Hepatic stellate cell (primary cell): ENCODE measurements around the gene SRSF7.
"Not testable (repeated sequence)": the region's sequence is repeated elsewhere in the genome, so short reads cannot be mapped to it uniquely, and the experiment has no call there.

Experiments used
- DNase-seq: peaks from one replicate; pipeline ENCODE4 v3.0.0; 2011; ENCODE audit warnings: low spot score

Gene SRSF7

GRCh38 chr2:38754049-38754448 lies 2.9 kb upstream of the SRSF7 start:
- DNase-seq, result no peak

GRCh38 chr2:38751596-38752410 lies 642 bp upstream of the SRSF7 start:
- peak; percentile 18 for DNase-seq

GRCh38 chr2:38750011-38750890 lies 910 bp downstream of the SRSF7 start:
- DNase-seq, result peak; percentile 62

DNA sequence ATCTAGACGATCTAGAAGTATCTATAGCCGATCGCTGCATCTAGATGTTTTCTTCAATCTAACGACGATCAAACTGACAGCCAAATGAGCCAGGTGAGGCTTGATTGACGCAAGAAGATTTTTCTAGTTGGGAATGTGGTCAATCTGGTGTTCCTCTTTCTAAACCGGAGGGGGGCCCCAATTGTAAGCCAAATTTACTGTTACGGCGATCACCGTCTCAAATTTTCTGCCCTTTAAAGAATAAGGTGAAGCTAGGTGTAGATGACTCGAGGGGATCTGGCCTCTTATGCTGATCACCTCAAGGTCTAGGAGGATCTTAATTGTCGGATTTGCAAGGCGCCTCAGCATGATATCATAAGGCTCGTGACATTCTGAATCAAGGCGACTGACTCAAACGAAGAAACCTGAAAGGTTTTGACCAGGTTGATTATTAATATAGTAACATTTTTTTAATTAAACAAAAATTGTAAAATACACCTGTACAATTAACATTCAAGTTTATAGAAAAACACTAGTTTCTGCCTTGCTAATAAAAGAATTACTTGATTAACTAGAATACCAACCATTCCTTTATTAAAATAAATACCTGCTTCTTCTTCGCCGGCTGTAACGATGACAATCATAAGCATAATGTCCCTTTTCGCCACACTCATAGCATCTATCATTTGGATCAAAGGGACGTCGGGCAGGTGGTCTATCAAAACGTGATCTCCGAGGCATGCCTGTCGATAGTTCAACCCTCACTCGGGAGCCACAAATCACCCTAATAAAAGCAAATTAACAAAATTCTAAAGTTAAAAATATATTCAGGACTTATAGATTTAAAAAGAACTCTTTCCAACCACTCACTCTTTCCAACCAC lies 2.0 kb downstream of the SRSF7 start:
- no peak for DNase-seq

- no peak for DNase-seq
These were observed 2.8 kb downstream of the SRSF7 start for GRCh38 chr2:38748391-38748790.

GRCh38 chr2:38747819-38748218 lies 3.3 kb downstream of the SRSF7 start:
- no peak for DNase-seq

DNA sequence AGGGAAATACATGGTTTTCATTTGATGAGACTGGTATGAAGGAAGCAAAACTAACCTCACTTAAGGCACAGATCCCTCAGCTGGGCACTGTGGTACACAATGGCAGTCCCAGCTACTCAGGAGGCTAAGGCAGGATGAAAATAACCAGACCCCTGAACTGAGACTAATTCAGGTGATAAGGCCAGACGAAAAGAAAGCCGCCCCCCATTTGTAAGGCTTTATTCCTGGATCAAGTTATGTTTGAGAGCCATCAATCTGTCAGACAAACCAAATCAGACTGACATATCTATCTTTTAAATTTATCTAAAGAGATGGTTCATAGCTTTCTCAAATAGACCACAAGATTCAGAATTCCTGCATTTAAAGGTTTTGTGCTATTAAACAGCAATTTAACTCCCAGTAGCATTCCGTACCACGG lies 4.1 kb downstream of the SRSF7 start:
- no peak for DNase-seq

- DNase-seq, result no peak
These were observed 5.9 kb downstream of the SRSF7 start for GRCh38 chr2:38745267-38745666.

- DNase-seq, result no peak
These were observed 6.8 kb downstream of the SRSF7 start for GRCh38 chr2:38744399-38744780.

GRCh38 chr2:38743672-38744398 lies 7.3 kb downstream of the SRSF7 start:
- no peak for DNase-seq

DNA sequence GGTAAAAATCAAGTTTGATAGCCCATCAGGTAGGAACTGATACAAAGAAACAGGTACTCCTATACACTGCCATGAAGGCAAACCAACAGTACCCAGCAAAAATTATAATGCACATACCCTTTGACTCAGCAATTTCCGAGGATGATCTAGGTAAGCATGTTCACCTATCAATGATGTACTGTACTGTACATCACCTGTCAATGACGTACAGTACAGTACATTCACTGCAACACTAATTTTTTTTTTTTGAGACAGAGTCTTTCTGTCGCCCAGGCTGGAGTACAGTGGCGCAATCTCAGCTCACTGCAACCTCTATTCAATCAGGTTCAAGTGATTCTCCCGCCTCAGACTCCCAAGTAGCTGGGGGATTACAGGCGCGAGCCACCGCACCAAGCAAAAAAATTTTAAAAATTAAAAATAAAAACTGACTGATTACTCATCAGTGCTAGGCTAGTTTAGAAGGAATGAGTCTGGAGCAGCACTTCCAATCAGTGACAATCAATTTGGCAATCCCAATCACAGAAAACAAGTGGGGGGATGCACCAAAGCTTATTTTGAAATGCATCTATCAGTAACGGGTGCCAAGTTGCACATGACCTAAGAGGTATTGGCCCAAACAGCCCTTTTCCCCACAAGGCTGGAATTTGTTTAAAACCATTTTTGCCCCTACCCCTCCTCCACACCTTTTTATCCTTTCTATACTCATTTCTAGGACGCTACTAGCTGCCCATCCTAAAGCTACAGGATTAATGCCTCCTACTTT lies 8.2 kb downstream of the SRSF7 start:
- DNase-seq, result no peak

- DNase-seq, result peak; percentile 47
These were observed 10.1 kb downstream of the SRSF7 start for GRCh38 chr2:38740851-38741731.

DNA sequence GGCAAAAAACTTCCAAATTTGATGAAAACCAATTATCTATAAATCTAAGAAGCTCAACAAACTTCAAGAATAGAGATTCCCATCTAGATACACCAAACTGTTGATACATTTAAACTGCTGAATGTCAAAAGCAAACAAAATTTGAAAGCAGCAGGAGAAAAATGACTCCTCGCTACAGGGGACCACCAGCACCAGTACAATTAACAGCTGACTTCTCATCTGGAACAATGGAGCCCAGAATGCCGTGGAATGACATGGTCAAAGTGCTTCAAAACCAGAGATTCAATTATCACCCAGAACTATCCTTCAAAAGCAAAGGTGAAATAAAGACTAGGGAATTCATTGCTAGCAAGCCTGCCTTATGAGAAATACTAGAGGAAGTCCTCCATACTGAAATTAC lies 11.6 kb downstream of the SRSF7 start:
- no peak for DNase-seq

GRCh38 chr2:38737925-38738324 lies 13.2 kb downstream of the SRSF7 start:
- no peak for DNase-seq

DNA sequence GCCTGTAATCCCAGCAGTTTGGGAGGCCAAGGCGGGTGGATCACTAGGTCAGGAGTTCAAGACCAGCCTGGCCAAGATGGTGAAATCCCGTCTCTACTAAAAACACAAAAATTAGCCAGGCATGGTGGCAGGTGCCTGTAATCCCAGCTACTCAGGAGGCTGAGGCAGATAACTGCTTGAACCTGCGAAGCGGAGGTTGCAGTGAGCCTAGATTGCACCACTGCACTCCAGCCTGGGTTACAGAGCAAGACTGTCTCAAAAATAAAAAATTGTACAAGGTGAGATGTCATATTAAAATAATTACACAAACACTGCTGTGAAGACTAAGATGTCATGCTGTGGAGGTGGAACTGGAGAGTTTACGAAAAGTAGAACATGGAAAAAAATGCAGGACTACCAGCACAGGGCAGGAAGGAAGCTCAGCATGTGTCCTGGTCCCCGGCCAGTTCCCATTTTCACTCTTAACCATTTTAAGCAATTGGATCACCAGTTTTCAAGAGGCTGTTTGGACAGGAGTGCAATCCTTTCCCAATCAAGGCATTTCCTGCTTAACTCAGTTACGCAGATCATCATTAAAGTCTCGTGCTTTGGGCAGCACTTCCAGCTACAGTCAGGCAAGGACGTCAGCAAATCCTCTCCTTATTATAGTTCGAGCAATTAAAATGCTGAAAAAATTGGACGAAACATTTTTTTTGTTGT lies 14.0 kb downstream of the SRSF7 start:
- not testable (repeated sequence) for DNase-seq

DNA sequence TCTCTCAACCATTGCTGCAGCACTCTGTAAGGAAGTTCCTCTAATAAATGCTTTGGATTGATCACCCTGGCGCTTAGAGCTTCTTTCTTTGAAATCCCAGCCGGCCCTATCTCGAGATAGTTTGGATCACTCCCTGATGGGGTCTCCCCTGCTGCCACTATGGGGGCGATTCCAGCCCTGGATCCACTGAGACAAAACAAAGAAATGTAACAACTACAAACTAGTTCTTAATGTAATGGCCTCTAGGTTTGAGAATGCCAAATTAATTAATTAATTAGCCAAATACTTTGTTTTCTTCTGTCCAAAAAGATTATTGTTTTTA lies 15.2 kb downstream of the SRSF7 start:
- no peak for DNase-seq

DNA sequence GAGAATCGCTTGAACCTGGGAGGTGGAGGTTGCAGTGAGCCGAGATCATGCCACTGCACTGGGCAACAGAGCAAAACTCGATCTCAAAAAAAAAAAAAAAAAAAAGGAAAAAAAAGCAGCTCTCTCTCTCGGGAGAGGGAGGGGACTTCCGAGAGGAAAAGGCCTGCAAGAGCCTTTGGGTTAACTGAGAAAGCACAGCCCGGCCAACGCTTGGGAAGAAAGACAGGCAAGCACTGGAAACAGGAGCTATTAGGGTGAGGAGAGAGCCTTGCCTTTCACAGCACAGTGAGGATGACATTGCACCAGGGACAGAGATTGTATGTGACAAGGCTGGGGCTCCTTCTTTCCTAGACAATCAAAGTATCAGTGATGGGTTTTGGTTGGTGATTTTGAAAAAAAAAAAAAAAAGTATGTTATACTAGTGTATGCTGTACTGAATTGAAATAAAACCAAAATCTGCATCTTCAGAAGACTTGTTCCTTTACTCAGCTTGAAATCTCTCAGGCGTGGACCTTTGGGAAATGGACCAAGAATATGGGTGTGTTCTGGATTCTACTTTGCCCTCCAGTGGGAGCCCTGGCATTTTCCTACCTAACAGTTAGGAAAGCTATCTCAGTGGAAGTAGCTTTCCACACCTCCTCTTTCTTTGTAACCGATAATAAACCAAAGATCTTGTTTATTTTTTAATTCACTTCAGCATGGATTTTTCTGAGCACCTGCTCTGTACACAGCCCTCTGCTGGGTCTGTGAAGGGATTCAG lies 16.7 kb downstream of the SRSF7 start:
- no peak for DNase-seq

GRCh38 chr2:38733300-38733971 lies 17.7 kb downstream of the SRSF7 start:
- no peak for DNase-seq
